ENCODE results near the gene TAB2. TPM values are rescaled to one million over a fixed set of nuclear protein-coding genes. Genes with fewer than 3 reads are reported as not detected.

The TAB2 gene
- total and polyA plus RNA-seq, 2 of the 8 experiments (the other 6 are each of a cell fraction or from before 2014, with no cell fraction given), result 40.4 to 63.0 TPM

DNA sequence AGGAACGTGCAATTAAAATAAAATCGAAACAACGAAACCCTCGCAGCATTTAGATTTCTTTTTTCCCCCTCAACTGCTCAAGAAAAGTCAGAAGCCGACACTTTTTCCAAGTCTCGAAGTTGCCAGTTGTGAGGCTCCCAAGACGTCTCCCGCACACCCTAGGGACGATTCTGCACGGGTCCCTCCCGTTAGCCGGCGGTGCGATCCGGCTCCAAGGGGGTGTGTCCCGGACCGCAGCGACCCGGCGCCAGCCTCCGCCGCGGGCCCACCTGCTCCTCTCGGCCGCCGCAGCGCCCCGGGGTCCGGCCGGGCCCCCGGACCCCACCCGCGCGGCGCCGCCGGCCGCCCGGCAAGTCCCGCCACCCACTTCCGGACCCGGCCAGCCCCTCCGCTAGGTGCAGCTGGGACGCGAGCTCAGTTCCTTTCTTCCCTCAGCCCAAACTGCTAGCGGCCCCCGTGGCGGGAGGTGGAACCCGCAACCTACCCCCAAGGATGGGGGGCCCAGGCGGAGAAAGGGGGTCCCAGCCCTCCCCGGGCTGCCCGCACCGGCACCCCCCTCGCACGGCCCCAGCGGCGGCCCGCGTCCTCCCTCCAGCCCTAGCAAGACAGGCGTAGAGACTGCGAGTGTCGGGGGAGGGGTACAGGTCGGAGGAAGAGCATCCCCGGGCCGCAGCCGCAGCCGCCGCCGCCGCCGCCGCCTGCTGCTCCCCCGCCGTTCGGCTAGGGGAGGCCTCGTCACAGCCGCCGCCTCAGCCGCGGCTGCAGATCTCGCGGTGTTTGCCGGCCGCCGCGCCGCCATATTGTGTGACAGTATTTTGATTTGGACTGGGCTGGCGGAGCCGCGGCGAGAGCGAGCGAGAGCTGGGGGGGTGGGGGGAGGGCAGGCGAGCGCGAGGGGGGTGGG lies 520 bp upstream of the TAB2 start (continued):
- no peak for TF ChIP-seq ZNF274 (IDR thresholded peaks at IDR 0.05; ENCODE audit: borderline replicate concordance, extremely low read depth, low read length)
- no peak for TF ChIP-seq NRF1 (IDR thresholded peaks at IDR 0.05; ENCODE audit: low read depth, low read length)
- no peak for TF ChIP-seq RNF2 (IDR thresholded peaks at IDR 0.05; ENCODE audit: borderline replicate concordance, low read depth, low read length, missing control alignments, poor library complexity, severe bottlenecking)
- TF ChIP-seq CTBP2 (IDR thresholded peaks at IDR 0.05; ENCODE audit: borderline replicate concordance, insufficient read depth, insufficient read length, low read length), result no peak
- no peak; the same call in none of the 2 replicates for TF ChIP-seq POLR2AphosphoS5 (IDR thresholded peaks at IDR 0.05; ENCODE audit: low read depth, low read length)
- no peak for TF ChIP-seq MAFK (IDR thresholded peaks at IDR 0.05; ENCODE audit: low read depth, low read length)
- TF ChIP-seq SIN3A (conservative IDR thresholded peaks at IDR 0.05 in 1 of 2, IDR thresholded peaks at IDR 0.05 in 1 of 2; ENCODE audit: low read depth in 1 of 2, low read length in 2 of 2), result peak in 1 of 2 experiments; percentile 71; a peak in 1 of 4 replicates
- TF ChIP-seq TAF7 (optimal IDR thresholded peaks at IDR 0.05; ENCODE audit: borderline replicate concordance, low read depth, low read length), result no peak
- TF ChIP-seq EP300 (IDR thresholded peaks at IDR 0.05; ENCODE audit: borderline replicate concordance in 1 of 2, low read depth in 2 of 2, low read length in 2 of 2), result peak; percentile 46 to 84; a peak in 2 of 3 replicates
- TF ChIP-seq YY1 (IDR thresholded peaks at IDR 0.05; ENCODE audit: low read depth, low read length), result peak; percentile 92
- TF ChIP-seq RXRA (IDR thresholded peaks at IDR 0.05; ENCODE audit: insufficient read depth, low read depth, low read length), result no peak
